WTC11 (cell line): ENCODE data around the gene SLC22A12. TPM values are rescaled to one million over a fixed set of nuclear protein-coding genes. Genes with fewer than 3 reads are reported as not detected.

ENCODE experiments used
- ATAC-seq: fragments of 200-7000 bp; cut with Tn5 transposase; 2 replicates; pipeline ENCODE4 v1.10.0; 2021; ENCODE audit warnings: mild to moderate bottlenecking, moderate library complexity
- CTCF ChIA-PET: fragments of 300-600 bp; sonication (Branson Sonifier 250); formaldehyde crosslinking; loops from one replicate; lab custom pipeline; 2021; ENCODE audit warnings: antibody characterized with exemption; lab: Charles Lee
- POLR2A ChIA-PET: fragments of 350-600 bp; sonication (Branson Sonifier 250); formaldehyde crosslinking; loops from one replicate; lab custom pipeline; 2021; ENCODE audit warnings: antibody characterized with exemption; lab: Charles Lee
- DNase-seq: peaks from one replicate; pipeline ENCODE4 v3.0.0; 2021; ENCODE audit warnings: low spot score
- H3K27ac Mint-ChIP-seq: 2 replicates; pipeline ENCODE4 v1.8.0; 2021; ENCODE audit warnings: mixed read lengths
- H3K27me3 Mint-ChIP-seq: 2 replicates; pipeline ENCODE4 v1.8.0; 2021; ENCODE audit warnings: low read depth, mild to moderate bottlenecking, moderate library complexity, mixed read lengths
- H3K36me3 Mint-ChIP-seq: 2 replicates; pipeline ENCODE4 v1.8.0; 2021; ENCODE audit warnings: mixed read lengths
- H3K4me1 Mint-ChIP-seq: 2 replicates; pipeline ENCODE4 v1.8.0; 2022; ENCODE audit warnings: mixed read lengths
- H3K4me3 Mint-ChIP-seq: 2 replicates; pipeline ENCODE4 v1.8.0; 2021; ENCODE audit warnings: mild to moderate bottlenecking, moderate library complexity, mixed read lengths
- H3K9me3 Mint-ChIP-seq: 2 replicates; pipeline ENCODE4 v1.8.0; 2021; ENCODE audit warnings: mixed read lengths
- ATF1 ChIP-seq: sonication (generic); formaldehyde crosslinking; IDR thresholded peaks from 2 replicates; pipeline ENCODE4 v1.8.1; 2023; ENCODE audit warnings: mild to moderate bottlenecking, moderate library complexity, missing genetic modification reagents
- ATF3 ChIP-seq: sonication (generic); formaldehyde crosslinking; conservative IDR thresholded peaks from 2 replicates; pipeline ENCODE4 v1.8.1; 2022; ENCODE audit warnings: mild to moderate bottlenecking, missing genetic modification reagents
- CTCF ChIP-seq: fragments of 200-600 bp; IDR thresholded peaks from 2 replicates; pipeline ENCODE4 v1.8.0; 2022; ENCODE audit warnings: antibody characterized with exemption
- EMX1 ChIP-seq: fragments of 250-450 bp; sonication (Bioruptor Pico); IDR thresholded peaks from 2 replicates; pipeline ENCODE4 v1.8.0; 2021; ENCODE audit warnings: mild to moderate bottlenecking
- ESRRA ChIP-seq: sonication (generic); formaldehyde crosslinking; IDR thresholded peaks from 2 replicates; pipeline ENCODE4 v1.8.1; 2022; ENCODE audit warnings: mild to moderate bottlenecking, missing genetic modification reagents, borderline replicate concordance
- ETV6 ChIP-seq: sonication (generic); formaldehyde crosslinking; IDR thresholded peaks from 2 replicates; pipeline ENCODE4 v1.8.1; 2022; ENCODE audit warnings: mild to moderate bottlenecking, missing genetic modification reagents
- GTF2I ChIP-seq: fragments of 250-450 bp; sonication (Bioruptor Pico); conservative IDR thresholded peaks from 2 replicates; pipeline ENCODE4 v1.4.0; 2021; ENCODE audit warnings: mild to moderate bottlenecking
- IRF1 ChIP-seq: sonication (generic); formaldehyde crosslinking; IDR thresholded peaks from 2 replicates; pipeline ENCODE4 v1.8.0; 2023; ENCODE audit warnings: missing genetic modification reagents
- JAZF1 ChIP-seq: fragments of 250-450 bp; sonication (Bioruptor Pico); IDR thresholded peaks from 2 replicates; pipeline ENCODE4 v1.9.0; 2021; ENCODE audit warnings: moderate library complexity, mild to moderate bottlenecking, inconsistent platforms
- MAX ChIP-seq: sonication (generic); formaldehyde crosslinking; IDR thresholded peaks from 2 replicates; pipeline ENCODE4 v1.8.0; 2022; ENCODE audit warnings: mild to moderate bottlenecking, missing genetic modification reagents
- NFE2L1 ChIP-seq: sonication (generic); formaldehyde crosslinking; IDR thresholded peaks from 2 replicates; pipeline ENCODE4 v1.8.1; 2023; ENCODE audit warnings: missing genetic modification reagents
- NFYB ChIP-seq: sonication (generic); formaldehyde crosslinking; conservative IDR thresholded peaks from 2 replicates; pipeline ENCODE4 v1.8.0; 2022; ENCODE audit warnings: low read depth, missing genetic modification reagents
- PREB ChIP-seq: sonication (generic); formaldehyde crosslinking; IDR thresholded peaks from 2 replicates; pipeline ENCODE4 v1.8.1; 2022; ENCODE audit warnings: mild to moderate bottlenecking, missing genetic modification reagents, moderate library complexity, borderline replicate concordance
- RELA ChIP-seq: sonication (generic); formaldehyde crosslinking; IDR thresholded peaks from 2 replicates; pipeline ENCODE4 v1.8.1; 2022; ENCODE audit warnings: missing genetic modification reagents, mild to moderate bottlenecking, borderline replicate concordance
- RORB ChIP-seq: fragments of 250-450 bp; sonication (Bioruptor Pico); IDR thresholded peaks from 2 replicates; pipeline ENCODE4 v1.9.0; 2021; ENCODE audit warnings: mild to moderate bottlenecking
- SP1 ChIP-seq: sonication (generic); formaldehyde crosslinking; conservative IDR thresholded peaks from 2 replicates; pipeline ENCODE4 v1.8.1; 2022; ENCODE audit warnings: missing genetic modification reagents
- TP53 ChIP-seq: sonication (generic); formaldehyde crosslinking; IDR thresholded peaks from 2 replicates; pipeline ENCODE4 v1.8.1; 2023; ENCODE audit warnings: mild to moderate bottlenecking, missing genetic modification reagents
- ZNF138 ChIP-seq: sonication (generic); formaldehyde crosslinking; conservative IDR thresholded peaks from 2 replicates; pipeline ENCODE4 v1.8.1; 2022; ENCODE audit warnings: mild to moderate bottlenecking, moderate library complexity, missing genetic modification reagents
- ZNF263 ChIP-seq: sonication (generic); formaldehyde crosslinking; IDR thresholded peaks from 2 replicates; pipeline ENCODE4 v1.8.1; 2022; ENCODE audit warnings: low read depth, mild to moderate bottlenecking, moderate library complexity, missing genetic modification reagents
- ZNF281 ChIP-seq: sonication (generic); formaldehyde crosslinking; IDR thresholded peaks from 2 replicates; pipeline ENCODE4 v1.8.0; 2023; ENCODE audit warnings: mild to moderate bottlenecking, missing genetic modification reagents
- ZNF416 ChIP-seq: fragments of 250-450 bp; sonication (Bioruptor Pico); IDR thresholded peaks from 2 replicates; pipeline ENCODE4 v1.9.0; 2021; ENCODE audit warnings: mild to moderate bottlenecking, inconsistent platforms
- total RNA-seq: library from RNA; stranded (reverse); gene quantifications from 3 replicates; pipeline ENCODE4 v1.2.3, GENCODE V29; 2021

The SLC22A12 gene
- total RNA-seq, 1 experiment from 2014 or later: not detected

- Mint-ChIP-seq H3K9me3 (no peaks in the 10 kb centered on the region), H3K27me3 (peaks cover 53% of the 10 kb centered on the region), H3K27ac (no peak overlapping the region), H3K4me1 (peaks cover 16% of the 10 kb centered on the region), H3K4me3 (no peak overlapping the region)
- CTCF ChIA-PET: interaction anchor here (0.6 to 7.7 kb wide), 2 partner anchors 19 to 22 kb away, joined by 3 to 194 read pairs; no protein-coding TSS in a partner anchor
- POLR2A ChIA-PET: no interaction called here
- ATAC-seq (no peak), DNase-seq (no peak)
- TF ChIP-seq NFYB (CRISPR knock-in tag) (no peak), ZNF263 (CRISPR knock-in tag) (no peak), RORB (no peak), EMX1 (CRISPR knock-in tag) (no peak), ZNF138 (CRISPR knock-in tag) (no peak), RELA (CRISPR knock-in tag) (no peak)
- TF ChIP-seq, all 79 proteins: peak for 0
- no peaks in the 10 kb centered on the region for H3K36me3 Mint-ChIP-seq
These were observed 37.6 kb downstream of the SLC22A12 start for GRCh38 chr11:64628596-64628995.

GRCh38 chr11:64629103-64629502, 38.1 kb downstream of the SLC22A12 start:
- H3K9me3 Mint-ChIP-seq: no peaks in the 10 kb centered on the region
- no peaks in the 10 kb centered on the region for H3K36me3 Mint-ChIP-seq
- peaks cover 16% of the 10 kb centered on the region for H3K4me1 Mint-ChIP-seq
- DNase-seq: no peak
- ChIA-PET POLR2A (no interaction called here), CTCF (interaction anchor here (0.6 to 7.7 kb wide), 5 partner anchors 15 to 88 kb away, joined by 3 to 194 read pairs (median 22); no protein-coding TSS in a partner anchor)
- no peak for ATAC-seq
- no peak overlapping the region for H3K4me3 Mint-ChIP-seq
- H3K27ac Mint-ChIP-seq: no peak overlapping the region
- TF ChIP-seq IRF1 (CRISPR knock-in tag) (no peak), JAZF1 (CRISPR knock-in tag) (no peak), ZNF281 (CRISPR knock-in tag) (no peak), NFE2L1 (CRISPR knock-in tag) (no peak), ATF1 (CRISPR knock-in tag) (no peak), ZNF416 (CRISPR knock-in tag) (no peak), MAX (CRISPR knock-in tag) (no peak), ETV6 (CRISPR knock-in tag) (no peak), TP53 (no peak), GTF2I (CRISPR knock-in tag) (no peak), SP1 (CRISPR knock-in tag) (no peak)
- H3K27me3 Mint-ChIP-seq: peaks cover 58% of the 10 kb centered on the region

- no peaks in the 10 kb centered on the region for H3K9me3 Mint-ChIP-seq
- H3K27me3 Mint-ChIP-seq: peaks cover 66% of the 10 kb centered on the region
- DNase-seq: peak; percentile 99
- ATAC-seq: peak; percentile 98
- H3K27ac Mint-ChIP-seq: no peak overlapping the region
- H3K36me3 Mint-ChIP-seq: no peaks in the 10 kb centered on the region
- H3K4me1 Mint-ChIP-seq: peaks cover 16% of the 10 kb centered on the region
- POLR2A ChIA-PET: interaction anchor here (0.6 to 1.2 kb wide), 4 partner anchors 15 to 919 kb away, joined by 3 to 8 read pairs (median 3); no protein-coding TSS in a partner anchor
- CTCF ChIA-PET: interaction anchor here (0.5 to 7.7 kb wide), 70 partner anchors 9 to 911 kb away, joined by 3 to 194 read pairs (median 4); partner anchors contain the start of genes PRDX5, PYGM, RASGRP2 and SF1
- H3K4me3 Mint-ChIP-seq: peak overlapping the region; percentile 43
- TF ChIP-seq ZNF281 (CRISPR knock-in tag) (peak; percentile 79; the same call in 1 of the 2 replicates), MAX (CRISPR knock-in tag) (peak; percentile 99), CTCF (peak; percentile 54), JAZF1 (CRISPR knock-in tag) (no peak), ATF3 (CRISPR knock-in tag) (no peak), ESRRA (CRISPR knock-in tag) (no peak), PREB (no peak)
These were observed 39.0 kb downstream of the SLC22A12 start for GRCh38 chr11:64629796-64630562.
